Body of pancreas (tissue), 4 donors: ENCODE measurements around the gene MAEL.

ENCODE experiments used
- POLR2A ChIP-seq, 3 donors: fragments of 450-650 bp; IDR thresholded peaks; one replicate each; pipeline ENCODE4 v1.6.1; 2016; ENCODE audit warnings: antibody characterized with exemption in 3 of 3, mild to moderate bottlenecking in 2 of 3
- TF ChIP-seq, protein P1 (sequence below), 7 experiments: fragments of 450-650 bp in 4 of 7; fragments of 200-600 bp in 3 of 7; sonication (generic) in 3 of 7; IDR thresholded peaks; one replicate each; pipeline ENCODE4 v1.5.1; 2016 to 2019; ENCODE audit warnings: antibody characterized with exemption in 7 of 7

DNA sequence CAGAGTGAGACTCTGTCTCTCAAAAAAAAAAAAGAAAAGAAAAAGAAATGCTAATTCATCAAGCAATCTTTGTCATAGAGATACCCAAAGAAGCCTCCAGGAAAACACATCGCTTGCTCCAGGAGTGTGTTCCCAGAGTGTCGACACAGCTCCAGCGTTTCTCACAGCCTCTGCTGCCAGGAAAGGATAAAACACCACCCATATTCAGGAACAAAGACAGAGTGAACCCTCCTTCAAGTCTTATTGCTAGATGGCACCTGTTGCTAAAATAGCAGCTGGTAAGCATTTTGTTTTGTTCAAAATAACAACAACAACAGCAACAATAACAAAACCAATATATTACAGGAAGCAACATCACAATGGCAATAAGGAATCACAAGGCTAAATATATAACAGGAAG is 16.9 kb upstream of the MAEL start:
- TF ChIP-seq, protein P1, sequence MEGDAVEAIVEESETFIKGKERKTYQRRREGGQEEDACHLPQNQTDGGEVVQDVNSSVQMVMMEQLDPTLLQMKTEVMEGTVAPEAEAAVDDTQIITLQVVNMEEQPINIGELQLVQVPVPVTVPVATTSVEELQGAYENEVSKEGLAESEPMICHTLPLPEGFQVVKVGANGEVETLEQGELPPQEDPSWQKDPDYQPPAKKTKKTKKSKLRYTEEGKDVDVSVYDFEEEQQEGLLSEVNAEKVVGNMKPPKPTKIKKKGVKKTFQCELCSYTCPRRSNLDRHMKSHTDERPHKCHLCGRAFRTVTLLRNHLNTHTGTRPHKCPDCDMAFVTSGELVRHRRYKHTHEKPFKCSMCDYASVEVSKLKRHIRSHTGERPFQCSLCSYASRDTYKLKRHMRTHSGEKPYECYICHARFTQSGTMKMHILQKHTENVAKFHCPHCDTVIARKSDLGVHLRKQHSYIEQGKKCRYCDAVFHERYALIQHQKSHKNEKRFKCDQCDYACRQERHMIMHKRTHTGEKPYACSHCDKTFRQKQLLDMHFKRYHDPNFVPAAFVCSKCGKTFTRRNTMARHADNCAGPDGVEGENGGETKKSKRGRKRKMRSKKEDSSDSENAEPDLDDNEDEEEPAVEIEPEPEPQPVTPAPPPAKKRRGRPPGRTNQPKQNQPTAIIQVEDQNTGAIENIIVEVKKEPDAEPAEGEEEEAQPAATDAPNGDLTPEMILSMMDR (IDR thresholded peaks at IDR 0.05) = no peak
- no peak for TF ChIP-seq POLR2A (IDR thresholded peaks at IDR 0.05)
